NCI-H446 (cell line): ENCODE measurements around the gene RNF5.
"Not testable (repeated sequence)": the region's sequence is repeated elsewhere in the genome, so short reads cannot be mapped to it uniquely, and the experiment has no call there.

Experiments used
- DNase-seq, 2 experiments: peaks; one replicate each; lab custom pipeline; 2025; lab: John Stamatoyannopoulos, UW

RNF5 gene

GRCh38 chr6:32175711-32176475 lies 2.3 kb upstream of the RNF5 start, which contains the start of gene AGPAT1:
Gene AGPAT1 (minus strand): TSS chr6:32176084. CDS start chr6:32171496, 4,588 bp downstream.
- DNase-seq, result peak; percentile 92 to 95

GRCh38 chr6:32176476-32177182 lies 1.6 kb upstream of the RNF5 start:
- DNase-seq, result peak in 1 of 2 experiments; percentile 34

- DNase-seq, result peak; percentile 80 to 81
Observed at GRCh38 chr6:32177183-32177787, 920 bp upstream of the RNF5 start.

DNA sequence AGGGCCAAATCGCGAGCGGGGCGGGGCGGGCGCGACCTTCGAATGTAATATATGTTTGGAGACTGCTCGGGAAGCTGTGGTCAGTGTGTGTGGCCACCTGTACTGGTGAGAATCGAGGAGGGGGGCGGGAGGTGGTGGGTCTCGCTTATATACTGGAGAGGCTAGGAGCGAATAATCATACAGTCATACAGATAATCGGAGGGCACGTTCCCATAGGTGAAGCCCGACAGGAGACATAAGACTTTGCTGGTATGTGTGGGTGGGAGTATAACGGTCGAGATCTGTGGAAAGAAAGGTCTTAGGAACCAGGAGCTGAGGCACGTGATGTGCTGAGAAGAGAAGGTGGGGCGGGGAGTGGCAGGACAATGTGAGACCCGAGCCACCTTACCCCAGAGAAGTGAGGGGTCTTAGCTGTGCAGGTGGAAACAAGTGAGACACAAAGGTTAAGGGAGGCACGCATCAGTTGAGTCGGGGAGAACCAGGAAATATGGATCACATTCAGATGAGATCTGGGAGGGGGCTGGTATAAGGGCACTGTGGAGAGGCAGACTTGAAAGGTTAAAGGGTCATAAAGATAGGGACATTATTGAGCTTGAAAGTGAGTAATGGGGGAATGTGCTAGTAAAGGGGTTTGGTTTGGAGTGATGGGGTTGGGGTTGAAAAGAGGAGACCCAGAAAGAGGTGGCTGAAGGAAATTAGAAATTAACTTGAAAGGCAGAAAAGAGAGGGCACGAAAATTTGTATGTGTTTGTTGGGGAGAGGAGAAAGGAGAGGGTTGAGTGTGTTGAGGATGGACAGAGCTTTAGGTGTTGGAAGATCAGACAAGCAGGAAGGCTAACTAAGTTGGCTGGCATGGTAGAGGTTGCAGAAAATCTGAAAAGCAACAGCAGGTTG lies 589 bp downstream of the RNF5 start:
- DNase-seq, result no peak

GRCh38 chr6:32179766-32180405 lies 1.7 kb downstream of the RNF5 start:
- no peak for DNase-seq

- DNase-seq, result no peak
Observed at GRCh38 chr6:32181148-32181702, 3.0 kb downstream of the RNF5 start.

DNA sequence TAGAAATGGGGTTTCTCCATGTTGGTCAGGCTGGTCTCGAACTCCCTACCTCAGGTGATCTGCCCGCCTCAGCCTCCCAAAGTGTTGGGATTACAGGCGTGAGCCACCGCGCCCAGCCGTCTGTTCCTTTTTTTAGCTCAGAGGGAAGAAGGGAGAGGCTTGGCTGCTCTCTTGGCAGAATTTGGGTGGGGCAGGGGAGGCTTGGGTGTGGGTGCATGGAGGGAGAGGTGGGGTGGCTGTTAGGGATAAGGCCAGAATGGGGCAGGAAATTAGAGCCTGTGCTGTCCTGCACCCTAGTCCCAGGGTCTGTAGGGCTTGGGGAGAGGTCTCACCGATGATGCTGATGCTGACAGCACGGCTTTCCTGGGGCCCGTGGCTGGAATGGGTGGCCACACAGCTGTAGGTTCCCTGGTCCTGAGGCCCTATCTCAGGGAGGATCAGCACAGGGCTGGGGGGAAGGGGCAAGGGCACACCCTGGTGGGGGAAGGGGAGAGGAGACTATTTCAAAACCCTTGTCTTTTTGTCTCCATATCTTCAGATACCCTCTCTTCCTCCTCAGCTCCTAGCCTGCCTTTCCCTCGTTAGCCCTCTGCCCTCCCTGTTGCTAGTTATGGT lies 3.8 kb downstream of the RNF5 start:
- DNase-seq, result no peak

DNA sequence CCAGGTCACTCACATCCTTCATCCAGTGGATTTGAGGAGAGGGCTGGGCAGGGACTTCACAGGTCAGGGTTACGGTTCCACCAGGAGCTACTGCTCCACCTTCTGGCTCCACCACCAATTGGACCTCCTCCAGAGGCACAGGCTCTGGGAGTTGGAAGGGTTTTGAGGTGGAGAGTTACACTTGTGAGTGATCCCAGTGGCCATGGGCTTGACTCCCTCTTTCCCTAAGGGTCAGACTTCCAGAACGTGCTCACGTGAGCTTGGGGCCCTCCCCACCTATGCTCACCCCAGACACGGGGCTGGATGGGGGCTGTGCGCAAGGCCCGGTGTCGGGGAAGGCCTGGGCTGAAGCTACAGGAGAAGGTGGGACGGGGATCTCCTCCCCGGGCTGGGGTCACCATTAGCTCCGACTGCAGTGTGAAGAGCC lies 4.4 kb downstream of the RNF5 start:
- no peak for DNase-seq

DNA sequence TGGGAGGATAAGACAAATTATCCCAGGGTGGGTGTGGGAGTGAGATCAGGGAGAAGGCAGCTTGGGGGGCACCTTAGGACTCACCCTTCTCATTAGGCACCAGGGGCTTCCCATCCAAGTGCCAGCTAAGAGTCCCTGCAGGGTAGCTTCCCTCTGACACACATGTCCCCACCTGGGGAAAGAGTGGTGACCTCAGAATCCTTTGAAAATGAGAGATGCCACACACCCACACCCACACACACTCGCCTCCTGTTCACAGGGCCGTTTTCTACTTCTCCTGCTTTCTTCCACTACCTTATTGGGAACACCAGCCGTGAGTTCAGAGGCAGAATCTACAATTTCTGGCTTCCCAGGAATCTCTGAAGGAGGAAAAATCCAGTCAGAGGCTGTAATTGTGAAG lies 4.8 kb downstream of the RNF5 start:
- DNase-seq, result no peak

DNA sequence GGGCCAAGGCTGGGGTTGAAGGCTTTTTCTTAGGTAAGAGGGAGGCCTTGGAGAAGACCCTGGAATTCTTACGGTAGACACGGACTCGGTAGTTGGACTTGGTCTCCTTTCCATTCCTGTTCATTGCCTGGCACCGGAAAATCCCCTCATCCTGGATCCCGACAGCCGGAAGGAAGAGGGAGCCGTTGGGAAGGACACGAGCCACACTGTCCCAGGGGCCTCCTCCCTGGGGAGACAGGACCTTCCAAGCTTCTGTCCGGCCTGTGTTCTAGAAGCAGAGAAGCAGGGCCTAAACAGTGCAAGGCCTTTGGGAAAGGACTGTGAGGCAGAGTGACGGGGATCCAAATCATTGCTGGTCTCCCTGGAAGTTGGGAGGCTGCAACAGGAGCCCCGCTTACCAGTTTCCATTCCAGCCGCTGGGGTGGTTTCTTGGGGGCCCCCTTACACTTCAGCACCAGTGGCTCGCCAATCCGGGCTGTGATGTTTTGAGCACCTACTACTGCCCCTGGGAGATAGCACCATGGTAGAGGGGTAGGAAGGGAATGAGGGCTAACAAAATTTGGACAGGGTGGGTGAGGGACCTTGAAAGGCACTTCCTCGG lies 5.4 kb downstream of the RNF5 start:
- no peak for DNase-seq

DNA sequence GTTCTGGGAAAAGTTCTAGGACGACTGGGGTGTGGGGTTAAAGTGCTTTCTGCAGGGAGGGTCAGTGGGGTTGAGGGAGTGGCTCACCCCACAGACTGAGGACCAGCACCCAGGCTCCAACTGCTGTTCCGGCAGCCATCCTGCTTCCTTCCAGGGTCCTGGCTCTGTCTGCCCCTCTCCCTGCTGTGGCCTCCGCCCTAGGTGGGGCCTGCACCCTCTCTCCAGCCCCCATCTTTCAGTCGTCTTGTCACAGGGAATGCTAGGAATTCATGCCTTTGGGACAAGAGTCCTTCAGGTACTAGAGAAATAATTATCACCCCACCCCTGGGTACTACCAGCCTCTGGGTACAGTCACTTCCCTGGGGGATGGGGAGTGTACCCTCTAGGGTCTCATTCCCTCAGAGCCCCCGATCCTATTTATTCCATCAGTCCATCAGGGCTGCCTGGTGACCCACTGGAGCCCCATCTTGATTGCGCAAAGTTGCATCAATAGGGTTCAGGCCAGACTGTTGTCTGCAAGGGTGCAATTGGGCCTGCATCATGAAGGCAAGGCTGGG lies 6.0 kb downstream of the RNF5 start, which contains the start of gene AGER:
Gene AGER, minus strand, starts transcription at position 170 of the 557 bp plus-strand sequence. Its CDS starts 31 bp downstream, at position 139.
- DNase-seq, result no peak

- DNase-seq, result not testable (repeated sequence)
Observed at GRCh38 chr6:32185681-32186131, 7.5 kb downstream of the RNF5 start.

- DNase-seq, result not testable (repeated sequence)
Observed at GRCh38 chr6:32186151-32186840, 8.1 kb downstream of the RNF5 start.

DNA sequence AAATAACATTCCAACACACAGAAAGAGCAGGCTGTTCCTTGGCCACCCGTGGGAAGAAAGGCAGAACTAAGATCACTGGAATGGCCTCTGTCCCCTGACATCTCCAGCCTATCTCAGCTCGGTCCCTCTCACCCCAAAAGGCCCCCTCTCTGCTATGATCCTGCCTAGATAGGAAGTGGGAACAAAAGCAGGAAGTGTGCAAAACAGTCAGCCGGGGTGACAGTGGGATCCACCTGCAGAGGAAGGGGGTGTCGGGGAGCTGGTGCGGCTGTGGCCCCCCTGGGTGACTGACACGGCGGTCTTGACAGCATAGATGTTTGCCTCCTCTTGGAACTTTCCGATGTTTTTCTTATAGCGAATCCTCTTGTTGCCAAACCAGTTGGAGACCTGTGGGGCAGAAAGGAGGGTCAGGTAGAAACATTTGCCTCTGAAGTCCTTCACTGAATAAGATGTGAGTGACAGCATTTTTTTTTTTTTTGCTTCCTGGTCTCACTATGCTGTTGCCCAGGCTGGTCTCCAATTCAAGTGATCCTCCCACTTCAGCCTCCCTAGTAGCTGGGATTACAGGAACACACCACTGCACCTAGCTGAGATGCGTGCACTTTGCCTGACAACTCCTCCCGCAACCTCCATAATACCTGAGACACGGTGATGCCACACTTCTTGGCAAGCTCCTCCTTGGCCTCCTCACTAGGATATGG lies 9.0 kb downstream of the RNF5 start:
- no peak for DNase-seq

- DNase-seq, result not testable (repeated sequence)
Observed at GRCh38 chr6:32187725-32188380, 9.6 kb downstream of the RNF5 start.

DNA sequence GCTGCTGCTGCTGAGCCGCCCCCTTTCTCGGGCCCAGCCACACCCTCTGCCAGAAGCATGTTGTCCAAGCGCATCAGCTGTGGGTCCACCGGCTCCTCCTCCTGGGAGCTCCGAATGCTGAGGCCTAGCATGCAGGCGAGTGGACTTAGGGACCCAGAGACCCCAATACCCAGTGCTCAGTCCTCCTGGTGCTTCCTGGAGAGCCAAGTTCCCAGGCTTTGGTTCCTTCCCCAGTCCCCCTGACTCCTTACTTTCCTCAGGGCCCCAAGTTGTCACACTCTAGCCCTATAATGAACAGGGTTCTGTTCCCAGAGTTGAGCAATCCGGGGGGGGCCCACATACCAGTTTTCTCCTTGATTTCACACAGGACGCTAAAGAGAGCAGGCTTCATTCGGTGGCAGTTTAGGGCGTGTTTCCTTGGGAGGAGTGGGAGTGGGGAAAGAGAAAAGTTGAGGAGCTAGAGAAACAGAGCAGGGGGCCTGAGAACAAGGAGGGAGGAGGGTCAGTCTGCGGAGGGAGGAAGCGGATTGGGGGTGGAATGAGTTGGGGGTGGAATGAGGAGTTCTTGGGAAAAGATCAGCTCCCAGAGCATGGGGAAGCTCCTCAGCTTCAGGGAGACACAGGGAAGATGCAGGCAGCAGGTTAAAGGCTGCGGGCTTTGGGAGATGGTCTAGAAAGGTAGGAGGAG lies 10.3 kb downstream of the RNF5 start:
- DNase-seq, result no peak

GRCh38 chr6:32189069-32189741 lies 11.0 kb downstream of the RNF5 start:
- DNase-seq, result no peak
